ENCODE results near the gene VPS35L. TPM values are rescaled to one million over a fixed set of nuclear protein-coding genes. Genes with fewer than 3 reads are reported as not detected.

The VPS35L gene
- total RNA-seq, 1 donor from 2014 or later: 59.3 TPM

DNA sequence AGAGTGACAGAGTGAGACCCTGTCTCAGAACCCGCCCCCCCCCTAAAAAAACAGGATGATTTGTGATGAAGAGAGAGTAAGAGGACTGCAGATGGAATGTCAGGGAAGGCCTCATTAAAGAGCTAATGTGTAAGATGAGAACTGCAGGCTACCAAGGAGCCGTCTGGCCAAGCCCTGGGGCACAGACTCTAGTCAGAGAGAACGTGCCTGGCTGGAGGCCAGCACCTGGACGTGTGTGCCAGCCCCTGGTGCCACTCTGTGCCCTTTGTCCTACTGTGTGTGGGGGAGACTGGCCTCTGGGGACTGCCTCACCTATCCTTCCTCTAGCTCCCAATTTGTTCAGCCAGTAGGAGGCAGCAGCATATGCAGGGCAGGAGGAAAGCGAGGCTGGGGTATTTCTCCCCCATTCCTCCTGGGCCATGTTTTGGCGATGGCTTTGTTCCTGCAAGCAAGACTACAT, 125.4 kb downstream of the VPS35L start:
- Mint-ChIP-seq H3K27me3 (ENCODE audit: low read depth) (no peaks in the 10 kb centered on the region), H3K9me3 (peaks cover 18% of the 10 kb centered on the region), H3K4me3 (no peak overlapping the region), H3K27ac (peak overlapping the region; percentile 79), H3K36me3 (peaks cover 36% of the 10 kb centered on the region), H3K4me1 (peaks cover 4% of the 10 kb centered on the region)
- DNase-seq (ENCODE audit: low spot score in 2 of 2, unreplicated experiment in 2 of 2): no peak
- TF ChIP-seq, protein P1, sequence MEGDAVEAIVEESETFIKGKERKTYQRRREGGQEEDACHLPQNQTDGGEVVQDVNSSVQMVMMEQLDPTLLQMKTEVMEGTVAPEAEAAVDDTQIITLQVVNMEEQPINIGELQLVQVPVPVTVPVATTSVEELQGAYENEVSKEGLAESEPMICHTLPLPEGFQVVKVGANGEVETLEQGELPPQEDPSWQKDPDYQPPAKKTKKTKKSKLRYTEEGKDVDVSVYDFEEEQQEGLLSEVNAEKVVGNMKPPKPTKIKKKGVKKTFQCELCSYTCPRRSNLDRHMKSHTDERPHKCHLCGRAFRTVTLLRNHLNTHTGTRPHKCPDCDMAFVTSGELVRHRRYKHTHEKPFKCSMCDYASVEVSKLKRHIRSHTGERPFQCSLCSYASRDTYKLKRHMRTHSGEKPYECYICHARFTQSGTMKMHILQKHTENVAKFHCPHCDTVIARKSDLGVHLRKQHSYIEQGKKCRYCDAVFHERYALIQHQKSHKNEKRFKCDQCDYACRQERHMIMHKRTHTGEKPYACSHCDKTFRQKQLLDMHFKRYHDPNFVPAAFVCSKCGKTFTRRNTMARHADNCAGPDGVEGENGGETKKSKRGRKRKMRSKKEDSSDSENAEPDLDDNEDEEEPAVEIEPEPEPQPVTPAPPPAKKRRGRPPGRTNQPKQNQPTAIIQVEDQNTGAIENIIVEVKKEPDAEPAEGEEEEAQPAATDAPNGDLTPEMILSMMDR (IDR thresholded peaks at IDR 0.05; ENCODE audit: unreplicated experiment): no peak

DNA sequence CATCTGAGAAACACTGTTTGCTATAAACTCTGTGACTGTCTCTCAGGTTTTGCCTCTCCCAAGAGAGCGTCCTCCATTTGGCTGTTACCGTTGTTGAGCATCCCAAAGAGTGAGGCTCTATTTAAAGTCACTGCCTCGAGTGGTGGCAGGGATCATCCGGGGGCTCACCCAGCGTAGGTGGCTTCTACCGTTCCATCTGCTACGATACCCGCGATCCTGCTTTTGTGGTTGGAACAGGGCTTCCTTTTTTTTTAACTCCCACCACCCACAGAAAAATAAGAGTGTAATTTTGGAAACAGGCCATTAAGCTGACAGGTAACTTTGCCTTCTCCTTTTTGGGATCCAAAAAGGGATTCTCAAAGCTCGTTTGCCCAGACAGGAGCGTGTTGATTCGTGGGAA, 126.1 kb downstream of the VPS35L start:
- Mint-ChIP-seq H3K9me3 (peaks cover 18% of the 10 kb centered on the region), H3K27me3 (ENCODE audit: low read depth) (no peaks in the 10 kb centered on the region), H3K27ac (no peak overlapping the region), H3K4me3 (no peak overlapping the region), H3K4me1 (peaks cover 4% of the 10 kb centered on the region), H3K36me3 (peaks cover 40% of the 10 kb centered on the region)
- no peak for DNase-seq (ENCODE audit: low spot score in 2 of 2, unreplicated experiment in 2 of 2)
- TF ChIP-seq, protein P1 (IDR thresholded peaks at IDR 0.05; ENCODE audit: unreplicated experiment): no peak

DNA sequence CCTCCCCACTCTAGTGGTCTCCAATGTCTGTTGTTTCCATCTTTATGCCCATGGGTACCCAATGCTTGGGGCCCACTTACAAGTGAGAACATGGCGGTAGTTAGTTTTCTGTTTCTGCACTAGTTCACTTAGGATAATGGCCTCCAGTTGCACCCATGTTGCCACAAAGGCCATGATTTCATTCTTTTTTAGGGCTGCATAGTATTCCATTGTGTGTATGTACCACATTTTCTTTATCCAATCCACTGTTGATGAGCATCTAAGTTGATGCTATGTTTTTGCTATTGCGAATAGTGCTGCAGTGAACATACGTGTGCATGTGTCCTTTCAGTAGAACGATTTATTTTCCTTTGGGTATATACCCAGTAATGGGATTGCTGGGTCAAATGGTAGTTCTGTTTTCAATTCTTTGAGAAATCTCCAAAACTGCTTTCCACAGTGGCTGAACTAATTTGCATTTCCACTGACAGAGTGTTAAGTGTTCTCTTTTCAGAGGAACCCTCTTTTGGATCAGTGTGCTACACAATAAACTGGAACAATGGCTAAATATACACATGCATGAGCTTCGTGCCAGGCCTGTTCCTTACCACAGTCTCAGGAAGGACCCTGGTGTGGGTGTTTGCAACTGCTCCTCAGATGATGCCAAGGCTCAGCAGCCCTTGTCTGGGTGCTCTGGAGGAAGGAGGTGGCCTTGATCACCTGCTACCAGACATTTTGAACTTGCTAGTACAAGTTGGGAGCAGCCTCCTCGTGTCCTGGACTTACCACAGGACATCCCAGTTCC, 128.1 kb downstream of the VPS35L start:
- Mint-ChIP-seq H3K27ac (no peak overlapping the region), H3K36me3 (peaks cover 50% of the 10 kb centered on the region), H3K4me1 (peaks cover 7% of the 10 kb centered on the region), H3K27me3 (ENCODE audit: low read depth) (no peaks in the 10 kb centered on the region), H3K4me3 (no peak overlapping the region), H3K9me3 (peaks cover 18% of the 10 kb centered on the region)
- TF ChIP-seq, protein P1 (IDR thresholded peaks at IDR 0.05; ENCODE audit: unreplicated experiment): no peak
- no peak for DNase-seq (ENCODE audit: low spot score in 2 of 2, unreplicated experiment in 2 of 2)

- TF ChIP-seq, protein P1 (IDR thresholded peaks at IDR 0.05; ENCODE audit: unreplicated experiment): no peak
- no peak overlapping the region for H3K4me3 Mint-ChIP-seq
- no peak overlapping the region for H3K27ac Mint-ChIP-seq
- peaks cover 49% of the 10 kb centered on the region for H3K36me3 Mint-ChIP-seq
- no peaks in the 10 kb centered on the region for H3K27me3 Mint-ChIP-seq (ENCODE audit: low read depth)
- peaks cover 7% of the 10 kb centered on the region for H3K4me1 Mint-ChIP-seq
- no peak for DNase-seq (ENCODE audit: low spot score in 2 of 2, unreplicated experiment in 2 of 2)
- peaks cover 18% of the 10 kb centered on the region for H3K9me3 Mint-ChIP-seq
Measured at GRCh38 chr16:19685176-19685575, 129.7 kb downstream of the VPS35L start.

DNA sequence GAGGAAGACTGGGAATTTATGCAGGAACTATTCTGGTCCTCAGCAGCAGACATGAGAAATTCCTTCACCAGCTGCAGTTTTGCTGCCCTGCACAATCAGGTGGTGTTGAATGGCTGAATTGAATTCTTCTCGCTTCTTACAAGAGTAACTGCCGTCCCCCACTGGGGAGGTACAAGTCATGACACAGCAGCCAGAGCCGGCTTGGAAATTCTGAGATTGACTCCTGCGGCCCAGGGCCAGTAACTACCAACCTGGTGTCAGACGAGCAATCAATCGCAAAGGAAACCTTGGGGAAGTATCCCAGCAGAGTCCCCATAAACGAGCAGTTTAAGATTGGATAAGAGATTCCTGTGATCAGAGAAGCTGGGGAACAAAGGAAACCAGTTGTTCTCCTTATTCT, 131.8 kb downstream of the VPS35L start:
- H3K4me3 Mint-ChIP-seq: no peak overlapping the region
- H3K9me3 Mint-ChIP-seq: peaks cover 18% of the 10 kb centered on the region
- no peaks in the 10 kb centered on the region for H3K27me3 Mint-ChIP-seq (ENCODE audit: low read depth)
- H3K27ac Mint-ChIP-seq: no peak overlapping the region
- TF ChIP-seq, protein P1 (IDR thresholded peaks at IDR 0.05; ENCODE audit: unreplicated experiment): no peak
- H3K36me3 Mint-ChIP-seq: peaks cover 57% of the 10 kb centered on the region
- peaks cover 3% of the 10 kb centered on the region for H3K4me1 Mint-ChIP-seq
- no peak for DNase-seq (ENCODE audit: low spot score in 2 of 2, unreplicated experiment in 2 of 2)

Measured in mesothelial cell of epicardium (in vitro differentiated cells).